Skin of body (tissue), 2 donors: Measurements from ENCODE around the gene CD244. TPM values are rescaled to one million over a fixed set of nuclear protein-coding genes. Genes with fewer than 3 reads are reported as not detected.

ENCODE experiments used
- DNase-seq: peaks from one replicate; lab custom pipeline; 2025; lab: John Stamatoyannopoulos, UW
- total RNA-seq: library from RNA; depleted of rRNA; stranded (reverse); fragments of >200 nt; gene quantifications from one replicate; pipeline ENCODE4 v1.2.3, GENCODE V29; 2014

CD244 gene
- total RNA-seq, 1 donor from 2014 or later, result 0.49 TPM

- no peak for DNase-seq
Measured at GRCh38 chr1:160850541-160850940, 12.1 kb downstream of the CD244 start.

DNA sequence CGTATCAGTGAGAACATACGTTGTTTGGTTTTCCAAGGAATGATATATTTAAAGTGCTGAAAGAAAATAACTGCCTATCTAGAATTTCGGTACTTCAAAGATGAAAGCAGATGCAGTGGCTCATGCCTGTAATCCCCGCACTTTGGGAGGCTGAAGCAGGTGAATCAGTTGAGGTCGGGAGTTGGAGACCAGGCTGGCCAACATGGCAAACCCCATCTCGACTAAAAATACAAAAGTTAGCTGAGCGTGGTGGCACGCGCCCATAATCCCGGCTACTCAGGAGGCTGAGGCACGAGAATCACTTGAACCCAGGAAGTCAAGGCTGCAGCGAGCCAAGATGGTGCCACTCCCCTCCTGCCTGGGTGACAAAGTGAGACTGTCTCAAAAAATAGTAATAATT is 16.4 kb downstream of the CD244 start:
- DNase-seq, result no peak

- DNase-seq, result no peak
Measured at GRCh38 chr1:160844447-160845232, 18.0 kb downstream of the CD244 start.

DNA sequence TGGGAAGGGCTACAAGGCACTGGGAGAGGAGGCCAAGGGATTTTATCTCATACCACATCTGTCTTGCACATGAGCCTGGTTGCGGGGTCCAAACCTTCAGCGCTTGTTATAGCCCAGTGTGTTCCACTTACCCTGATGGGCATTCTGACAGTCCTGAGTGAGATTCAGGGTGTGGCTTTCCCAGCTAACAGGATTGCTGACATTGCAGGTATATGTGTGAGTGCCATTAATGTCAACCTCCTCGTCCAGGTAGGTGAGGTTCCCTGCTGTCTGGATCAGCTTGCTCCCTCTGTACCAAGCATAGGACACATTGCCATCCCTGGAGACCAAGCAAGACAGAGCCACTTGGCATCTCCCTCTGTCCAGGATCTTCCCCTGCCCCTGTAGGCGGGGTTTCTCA is 21.6 kb downstream of the CD244 start:
- no peak for DNase-seq

DNA sequence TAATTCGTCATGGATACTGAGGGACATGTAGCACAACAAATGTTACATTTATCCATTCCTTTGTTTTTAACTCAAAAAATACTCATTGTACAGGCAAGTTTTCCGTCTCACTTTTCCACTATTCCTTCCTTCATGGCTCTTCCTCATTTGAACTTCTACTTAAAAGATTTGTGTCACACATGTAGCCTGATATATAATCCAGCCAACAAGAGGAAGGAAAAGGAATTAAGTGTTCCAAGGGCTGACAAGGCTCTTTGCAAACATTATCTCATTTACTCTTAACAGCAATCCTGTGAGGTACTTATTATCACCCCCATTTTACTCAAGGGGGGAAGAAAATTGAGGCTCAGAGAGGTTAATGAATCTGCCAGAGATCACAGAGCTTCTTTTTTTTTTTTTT is 22.9 kb downstream of the CD244 start:
- no peak for DNase-seq

DNA sequence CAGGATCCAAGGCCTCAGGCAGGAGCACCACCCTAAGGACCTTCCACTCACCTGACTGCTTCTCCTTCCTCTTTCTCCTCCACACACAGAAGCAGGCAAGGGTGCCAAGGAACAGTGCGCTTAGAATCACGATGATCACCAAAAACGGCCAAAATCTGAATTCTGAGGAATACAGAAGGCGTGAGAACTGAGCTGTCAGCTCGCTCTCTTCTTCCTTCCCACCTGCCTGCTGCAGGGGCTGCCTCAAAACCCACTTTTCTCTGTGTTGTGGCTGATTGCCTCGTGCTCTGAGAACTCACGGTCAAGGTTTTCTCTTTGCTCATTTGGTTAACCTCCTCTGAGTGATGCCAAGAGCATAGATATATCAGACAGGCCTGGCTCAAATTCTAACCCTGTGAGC is 23.8 kb downstream of the CD244 start:
- DNase-seq, result no peak

DNA sequence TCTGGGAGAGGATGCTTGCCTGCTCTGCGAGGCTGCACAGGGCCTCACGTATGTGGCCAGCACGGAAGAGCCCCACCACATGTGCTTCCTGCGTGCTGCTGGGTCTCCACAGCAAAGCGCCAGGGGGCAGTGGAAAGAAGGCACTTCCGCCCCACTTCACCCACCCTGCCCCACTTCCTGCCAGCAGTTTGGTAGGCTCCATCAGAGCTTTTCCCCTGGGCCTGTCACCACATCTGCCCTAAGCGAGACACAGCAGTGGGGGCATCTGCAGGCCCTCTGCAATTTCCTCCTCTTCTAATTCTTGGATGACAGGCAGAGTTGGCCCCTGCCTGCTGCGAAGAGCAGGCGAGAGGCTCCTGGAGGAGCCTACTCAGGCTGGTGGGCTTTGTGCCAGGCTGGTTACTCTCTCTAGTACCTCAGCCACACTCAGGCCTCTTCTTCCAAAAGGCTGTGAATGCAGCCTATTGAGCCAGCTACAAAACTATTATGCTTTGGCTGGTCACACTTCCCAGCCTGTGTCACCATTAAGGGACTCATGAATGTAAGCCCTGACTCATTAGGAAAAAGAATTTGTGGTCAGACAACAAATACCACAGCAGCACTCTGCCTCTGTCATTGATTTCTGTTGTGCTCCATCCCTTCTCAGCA is 25.0 kb downstream of the CD244 start:
- no peak for DNase-seq

GRCh38 chr1:160836981-160837557 is 25.6 kb downstream of the CD244 start:
- DNase-seq, result no peak

DNA sequence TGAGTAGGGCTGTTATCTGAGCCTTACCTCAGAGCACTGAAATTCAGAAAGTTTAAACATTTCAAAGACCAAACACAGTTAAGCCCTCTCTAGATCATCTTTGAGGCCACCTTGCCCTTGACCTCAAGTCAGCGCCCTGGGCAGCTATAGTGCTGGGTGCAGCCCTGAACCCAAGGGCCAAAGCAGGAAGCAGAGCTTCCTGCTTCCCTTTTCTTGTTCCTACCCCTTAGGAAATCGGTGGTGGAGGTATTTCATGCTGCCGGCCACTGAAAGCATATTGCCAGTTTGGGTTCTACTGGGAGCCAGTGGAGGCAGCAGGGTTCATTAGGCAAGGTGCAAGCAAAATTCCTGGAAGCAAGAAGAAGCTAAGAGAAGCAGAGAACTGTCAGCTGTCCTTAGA is 26.1 kb downstream of the CD244 start:
- no peak for DNase-seq

GRCh38 chr1:160835751-160836150 is 26.9 kb downstream of the CD244 start:
- DNase-seq, result no peak

DNA sequence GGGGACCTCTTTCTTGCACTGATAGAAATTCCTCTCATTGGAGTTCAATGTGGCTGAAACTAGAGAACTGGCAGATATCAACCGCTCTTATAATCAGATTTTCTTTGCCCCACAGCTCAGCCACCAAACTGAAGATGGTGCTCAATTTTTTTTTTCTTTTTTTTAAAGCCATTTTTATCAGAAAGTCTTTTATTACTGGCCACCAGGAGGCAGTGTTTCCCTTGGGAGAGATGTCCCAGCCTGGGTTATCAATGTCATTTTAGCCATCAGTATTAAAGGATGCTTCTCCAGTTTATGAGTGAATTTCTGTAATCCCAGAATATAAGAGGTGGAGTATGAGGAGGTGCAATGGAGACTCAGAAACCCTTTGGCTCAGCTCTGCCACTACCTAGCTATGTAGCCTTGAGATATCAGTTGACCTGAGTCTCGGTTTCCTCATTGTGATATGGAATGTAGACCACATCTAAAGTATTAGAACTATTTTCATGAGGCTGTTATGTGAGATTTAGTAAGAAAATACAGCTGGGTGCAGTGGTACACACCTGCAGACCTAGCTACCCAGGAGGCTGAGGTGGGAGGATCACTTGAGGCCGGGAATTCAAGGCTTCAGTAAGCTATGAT is 27.6 kb downstream of the CD244 start:
- no peak for DNase-seq

DNA sequence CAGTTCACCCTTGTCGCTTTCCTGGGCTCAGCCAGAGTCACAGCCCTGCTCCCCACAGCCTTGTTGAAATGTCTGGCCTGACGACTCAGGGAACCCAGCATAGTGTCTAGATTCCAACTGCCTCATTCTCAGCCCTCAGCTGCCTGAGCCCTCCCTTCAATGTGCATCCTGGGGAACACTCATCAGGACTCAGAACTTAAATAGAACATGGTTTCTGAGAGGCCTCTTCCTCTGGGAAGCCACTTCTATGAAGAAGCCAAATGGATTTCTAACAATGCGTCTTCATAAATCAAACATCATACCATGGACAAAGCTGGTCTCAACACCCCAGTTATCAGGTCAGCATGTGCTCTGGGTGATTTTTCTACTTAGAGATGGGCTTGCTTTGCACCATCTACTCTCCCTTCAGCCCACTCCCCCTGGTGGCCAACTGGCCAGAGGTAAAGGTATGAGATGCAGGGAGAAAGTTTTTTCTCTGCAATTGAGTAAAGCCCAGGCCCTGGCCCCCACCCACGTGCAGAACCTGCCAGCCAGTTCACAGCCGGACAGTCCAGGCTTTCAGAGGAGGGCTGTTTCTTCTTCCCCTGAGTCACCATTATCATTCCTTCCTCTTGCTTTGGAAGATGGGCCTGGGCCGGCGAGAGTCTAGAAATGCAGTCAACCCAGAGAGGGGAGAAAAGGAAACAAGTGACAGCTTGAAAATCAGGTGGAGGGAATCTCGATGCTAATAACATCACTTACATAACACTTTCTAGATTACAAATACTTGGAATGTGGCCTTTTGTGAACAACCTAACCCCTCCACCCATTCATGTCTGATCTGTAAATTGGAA is 32.1 kb downstream of the CD244 start:
- DNase-seq, result no peak

DNA sequence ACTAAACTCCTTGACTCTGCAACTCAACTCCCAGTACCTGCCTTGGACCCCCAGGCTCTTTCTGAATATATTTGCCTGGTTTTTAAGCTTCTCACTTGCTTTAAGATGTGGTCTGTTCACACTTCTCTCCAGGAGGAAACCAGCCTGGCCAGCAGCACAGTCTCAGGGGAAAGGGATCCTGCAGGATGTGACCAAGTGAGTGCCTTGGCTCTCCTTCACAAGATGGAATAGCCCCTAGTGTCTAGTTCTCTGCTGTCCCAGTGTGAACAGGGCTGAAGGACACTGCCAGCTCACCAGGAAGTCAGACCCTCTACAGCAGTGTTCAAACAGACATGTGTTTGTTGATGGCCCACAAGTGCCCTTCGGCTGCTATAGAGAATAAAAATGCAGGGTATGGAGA is 32.9 kb downstream of the CD244 start:
- no peak for DNase-seq

DNA sequence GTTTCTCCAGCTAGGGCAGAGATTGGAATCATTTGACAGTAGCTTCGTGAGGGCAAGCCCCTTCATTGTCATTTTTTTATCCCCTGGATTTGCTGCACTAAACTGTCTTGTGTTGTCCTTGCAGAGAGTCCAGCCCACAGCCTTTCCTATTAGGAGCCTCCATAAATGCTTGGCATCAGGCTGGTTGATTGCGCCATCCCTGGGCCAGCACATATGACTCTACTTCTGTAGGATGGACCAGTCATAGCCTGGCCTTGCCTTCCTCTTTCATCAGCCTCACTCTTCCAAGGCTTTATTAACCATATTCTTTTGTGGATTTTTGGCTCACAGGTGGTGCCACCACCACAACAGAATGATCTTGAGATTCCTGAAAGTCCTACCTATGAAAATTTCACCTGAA is 35.3 kb downstream of the CD244 start:
- DNase-seq, result no peak

- DNase-seq, result no peak
Measured at GRCh38 chr1:160826546-160826945, 36.1 kb downstream of the CD244 start.

GRCh38 chr1:160823296-160823695 is 39.4 kb downstream of the CD244 start:
- DNase-seq, result no peak

DNA sequence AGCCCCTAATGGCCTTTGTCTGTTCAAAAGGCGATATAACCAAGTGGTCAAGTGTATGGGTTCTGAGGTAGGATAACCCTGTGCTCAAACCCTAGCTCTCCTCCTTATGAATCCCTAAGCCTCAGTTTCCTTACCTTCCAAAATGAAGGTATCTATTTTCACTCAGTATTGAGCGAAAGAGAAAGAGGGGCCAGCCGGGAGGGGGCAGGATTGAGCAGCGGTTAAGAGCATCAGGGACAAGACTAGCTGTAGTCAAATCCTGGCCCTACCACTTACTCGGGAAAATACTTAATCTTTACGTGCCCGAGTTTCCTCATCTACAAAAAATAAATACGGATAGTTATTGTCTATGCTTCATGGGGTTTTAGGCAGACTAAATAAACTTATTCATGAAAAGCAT is 41.1 kb downstream of the CD244 start:
- DNase-seq, result no peak

- DNase-seq, result no peak
Measured at GRCh38 chr1:160819186-160819585, 43.5 kb downstream of the CD244 start.

- no peak for DNase-seq
Measured at GRCh38 chr1:160818207-160818937, 44.3 kb downstream of the CD244 start.

GRCh38 chr1:160814856-160815255 is 47.8 kb downstream of the CD244 start:
- no peak for DNase-seq

GRCh38 chr1:160814316-160814715 is 48.4 kb downstream of the CD244 start:
- no peak for DNase-seq
